Dendritic cell treated with granulocyte-macrophage colony-stimulating factor and Interleukin-4, amounts not matched to agents 40 ng/mL and 50 ng/mL, for 4 days (primary cell): ENCODE results near the gene XYLT1.

Source experiments
- H3K27ac Mint-ChIP-seq: one replicate; pipeline ENCODE4 v1.8.0; 2022; ENCODE audit warnings: mild to moderate bottlenecking, mixed read lengths
- H3K27me3 Mint-ChIP-seq: one replicate; pipeline ENCODE4 v1.8.0; 2022; ENCODE audit warnings: mild to moderate bottlenecking, mixed read lengths
- H3K36me3 Mint-ChIP-seq: one replicate; pipeline ENCODE4 v1.8.0; 2022; ENCODE audit warnings: low read depth, mixed read lengths
- H3K4me1 Mint-ChIP-seq: one replicate; pipeline ENCODE4 v1.8.0; 2022; ENCODE audit warnings: low read depth, mixed read lengths
- H3K4me3 Mint-ChIP-seq: one replicate; pipeline ENCODE4 v1.8.0; 2022; ENCODE audit warnings: mild to moderate bottlenecking, moderate library complexity, mixed read lengths
- H3K9me3 Mint-ChIP-seq: one replicate; pipeline ENCODE4 v1.8.0; 2022; ENCODE audit warnings: mixed read lengths
- intact Hi-C: fragments of 100-400 bp; cut with micrococcal nuclease; formaldehyde crosslinking; loops from one replicate; pipeline ENCODE4 v1.15.0; 2022

Gene XYLT1

GRCh38 chr16:17287166-17287800, 183.5 kb downstream of the XYLT1 start:
- H3K27me3 Mint-ChIP-seq, result no peaks in the 10 kb centered on the region
- intact Hi-C loops, result no loop called here
- no peaks in the 10 kb centered on the region for H3K9me3 Mint-ChIP-seq
- H3K4me1 Mint-ChIP-seq, result peaks cover 11% of the 10 kb centered on the region
- H3K27ac Mint-ChIP-seq, result no peak overlapping the region
- H3K36me3 Mint-ChIP-seq, result peaks cover 2% of the 10 kb centered on the region
- no peak overlapping the region for H3K4me3 Mint-ChIP-seq

- no peaks in the 10 kb centered on the region for H3K36me3 Mint-ChIP-seq
- H3K27me3 Mint-ChIP-seq, result no peaks in the 10 kb centered on the region
- no peak overlapping the region for H3K27ac Mint-ChIP-seq
- H3K4me3 Mint-ChIP-seq, result no peak overlapping the region
- intact Hi-C loops, result no loop called here
- H3K4me1 Mint-ChIP-seq, result peaks cover 11% of the 10 kb centered on the region
- no peaks in the 10 kb centered on the region for H3K9me3 Mint-ChIP-seq
Observed at GRCh38 chr16:17286443-17286842, 184.3 kb downstream of the XYLT1 start.

- Mint-ChIP-seq H3K4me3 (no peak overlapping the region), H3K27me3 (no peaks in the 10 kb centered on the region), H3K36me3 (no peaks in the 10 kb centered on the region), H3K27ac (no peak overlapping the region), H3K9me3 (no peaks in the 10 kb centered on the region), H3K4me1 (peaks cover 19% of the 10 kb centered on the region)
- intact Hi-C loops, result no loop called here
Observed at GRCh38 chr16:17283016-17283415, 187.7 kb downstream of the XYLT1 start.

GRCh38 chr16:17282247-17282646, 188.5 kb downstream of the XYLT1 start:
- no peak overlapping the region for H3K27ac Mint-ChIP-seq
- intact Hi-C loops, result no loop called here

GRCh38 chr16:17281052-17281451, 189.7 kb downstream of the XYLT1 start:
- intact Hi-C loops, result no loop called here
- Mint-ChIP-seq H3K36me3 (no peaks in the 10 kb centered on the region), H3K4me1 (peaks cover 18% of the 10 kb centered on the region), H3K27ac (no peak overlapping the region), H3K9me3 (no peaks in the 10 kb centered on the region), H3K4me3 (no peak overlapping the region), H3K27me3 (no peaks in the 10 kb centered on the region)

More at GRCh38 chr16:17282247-17282646, 188.5 kb downstream of the XYLT1 start:
- Mint-ChIP-seq H3K36me3 (no peaks in the 10 kb centered on the region), H3K9me3 (no peaks in the 10 kb centered on the region), H3K4me1 (peaks cover 21% of the 10 kb centered on the region), H3K4me3 (no peak overlapping the region), H3K27me3 (no peaks in the 10 kb centered on the region)

- H3K4me1 Mint-ChIP-seq, result peaks cover 30% of the 10 kb centered on the region
- no peaks in the 10 kb centered on the region for H3K9me3 Mint-ChIP-seq
- H3K27me3 Mint-ChIP-seq, result no peaks in the 10 kb centered on the region
- H3K36me3 Mint-ChIP-seq, result no peaks in the 10 kb centered on the region
- no peak overlapping the region for H3K4me3 Mint-ChIP-seq
- H3K27ac Mint-ChIP-seq, result no peak overlapping the region
- intact Hi-C loops, result loop anchor here (10.0 kb wide), 1 partner anchor 186 kb away; no protein-coding TSS in a partner anchor
Observed at GRCh38 chr16:17278988-17279387, 191.8 kb downstream of the XYLT1 start.

GRCh38 chr16:17277981-17278381, 192.8 kb downstream of the XYLT1 start:
- Mint-ChIP-seq H3K4me1 (peaks cover 40% of the 10 kb centered on the region), H3K4me3 (no peak overlapping the region), H3K36me3 (no peaks in the 10 kb centered on the region), H3K27ac (no peak overlapping the region), H3K27me3 (no peaks in the 10 kb centered on the region), H3K9me3 (no peaks in the 10 kb centered on the region)
- intact Hi-C loops, result loop anchor here (10.0 kb wide), 1 partner anchor 187 kb away; no protein-coding TSS in a partner anchor

- no peak overlapping the region for H3K27ac Mint-ChIP-seq
- no peaks in the 10 kb centered on the region for H3K9me3 Mint-ChIP-seq
- intact Hi-C loops, result loop anchor here (10.0 kb wide), 1 partner anchor 188 kb away; no protein-coding TSS in a partner anchor
Observed at GRCh38 chr16:17276610-17277009, 194.2 kb downstream of the XYLT1 start.

GRCh38 chr16:17276010-17276530, 194.7 kb downstream of the XYLT1 start:
- no peaks in the 10 kb centered on the region for H3K27me3 Mint-ChIP-seq
- no peak overlapping the region for H3K4me3 Mint-ChIP-seq
- peaks cover 54% of the 10 kb centered on the region for H3K4me1 Mint-ChIP-seq
- H3K27ac Mint-ChIP-seq, result peak overlapping the region; percentile 16
- no peaks in the 10 kb centered on the region for H3K9me3 Mint-ChIP-seq
- H3K36me3 Mint-ChIP-seq, result no peaks in the 10 kb centered on the region
- intact Hi-C loops, result loop anchor here (10.0 kb wide), 1 partner anchor 189 kb away; no protein-coding TSS in a partner anchor

More at GRCh38 chr16:17276610-17277009, 194.2 kb downstream of the XYLT1 start:
- no peaks in the 10 kb centered on the region for H3K27me3 Mint-ChIP-seq
- peaks cover 50% of the 10 kb centered on the region for H3K4me1 Mint-ChIP-seq
- no peak overlapping the region for H3K4me3 Mint-ChIP-seq
- no peaks in the 10 kb centered on the region for H3K36me3 Mint-ChIP-seq

- H3K9me3 Mint-ChIP-seq, result no peaks in the 10 kb centered on the region
- H3K4me3 Mint-ChIP-seq, result no peak overlapping the region
- H3K36me3 Mint-ChIP-seq, result no peaks in the 10 kb centered on the region
- H3K4me1 Mint-ChIP-seq, result peaks cover 61% of the 10 kb centered on the region
- H3K27ac Mint-ChIP-seq, result peak overlapping the region; percentile 16
- intact Hi-C loops, result loop anchor here (10.0 kb wide), 1 partner anchor 189 kb away; no protein-coding TSS in a partner anchor
- no peaks in the 10 kb centered on the region for H3K27me3 Mint-ChIP-seq
Observed at GRCh38 chr16:17275076-17276009, 195.4 kb downstream of the XYLT1 start.

- H3K36me3 Mint-ChIP-seq, result no peaks in the 10 kb centered on the region
- intact Hi-C loops, result loop anchor here (5.0 to 10.0 kb wide), 2 partner anchors 34 to 192 kb away; no protein-coding TSS in a partner anchor
- peaks cover 57% of the 10 kb centered on the region for H3K4me1 Mint-ChIP-seq
- H3K27me3 Mint-ChIP-seq, result no peaks in the 10 kb centered on the region
- no peak overlapping the region for H3K27ac Mint-ChIP-seq
- H3K9me3 Mint-ChIP-seq, result no peaks in the 10 kb centered on the region
- H3K4me3 Mint-ChIP-seq, result no peak overlapping the region
Observed at GRCh38 chr16:17273142-17273561, 197.6 kb downstream of the XYLT1 start.

- Mint-ChIP-seq H3K36me3 (no peaks in the 10 kb centered on the region), H3K27ac (peak overlapping the region; percentile 18), H3K9me3 (no peaks in the 10 kb centered on the region), H3K4me3 (no peak overlapping the region), H3K27me3 (no peaks in the 10 kb centered on the region), H3K4me1 (peaks cover 53% of the 10 kb centered on the region)
- intact Hi-C loops, result loop anchor here (5.0 to 10.0 kb wide), 2 partner anchors 35 to 192 kb away; no protein-coding TSS in a partner anchor
Observed at GRCh38 chr16:17272716-17273115, 198.0 kb downstream of the XYLT1 start.

GRCh38 chr16:17271687-17272086, 199.1 kb downstream of the XYLT1 start:
- Mint-ChIP-seq H3K27ac (peak overlapping the region; percentile 0), H3K4me3 (no peak overlapping the region), H3K9me3 (no peaks in the 10 kb centered on the region), H3K4me1 (peaks cover 52% of the 10 kb centered on the region), H3K36me3 (no peaks in the 10 kb centered on the region), H3K27me3 (no peaks in the 10 kb centered on the region)
- intact Hi-C loops, result loop anchor here (5.0 to 10.0 kb wide), 2 partner anchors 36 to 193 kb away; no protein-coding TSS in a partner anchor
